Hematopoietic multipotent progenitor cell treated with erythropoietin and hydrocortisone succinate and interleukin-3 and kit ligand, for 6 days (in vitro differentiated cells): ENCODE measurements around the gene PI16.

Experiments
- DNase-seq: peaks from one replicate; pipeline ENCODE4 v3.0.0-alpha.2; 2015

Gene PI16

GRCh38 chr6:37005061-37005810 lies 50.7 kb downstream of the PI16 start, which contains the start of gene FGD2:
Gene FGD2 (plus strand): TSS chr6:37005655. CDS start chr6:37005818, 163 bp downstream.
- DNase-seq: peak; percentile 83

- no peak for DNase-seq
These were observed 51.5 kb downstream of the PI16 start for GRCh38 chr6:37005827-37006567.

GRCh38 chr6:37006793-37007339 lies 52.3 kb downstream of the PI16 start:
- DNase-seq: no peak

GRCh38 chr6:37007340-37008043 lies 53.0 kb downstream of the PI16 start:
- DNase-seq: no peak

- no peak for DNase-seq
These were observed 54.2 kb downstream of the PI16 start for GRCh38 chr6:37008484-37009465.

- DNase-seq: no peak
These were observed 55.9 kb downstream of the PI16 start for GRCh38 chr6:37010402-37010892.

- DNase-seq: no peak
These were observed 57.3 kb downstream of the PI16 start for GRCh38 chr6:37011656-37012378.

- DNase-seq: no peak
These were observed 59.3 kb downstream of the PI16 start for GRCh38 chr6:37013516-37014491.
